Thymus (tissue), 11 donors: ENCODE measurements around the gene IL1RAPL2. TPM values are rescaled to one million over a fixed set of nuclear protein-coding genes. Genes with fewer than 3 reads are reported as not detected.

Experiments used
- DNase-seq, 9 donors: peaks; one replicate each; pipeline ENCODE4 v3.0.0-alpha.2; 2013; ENCODE audit warnings: low spot score in 9 of 9, low read depth in 6 of 9, missing footprints in 1 of 9
- H3K27ac ChIP-seq, 2 donors: one replicate each; pipeline ENCODE4 v1.5.1; 2013; ENCODE audit warnings: control low read depth in 1 of 2, low read depth in 1 of 2, low read length in 1 of 2, mild to moderate bottlenecking in 1 of 2, moderate library complexity in 1 of 2
- H3K27me3 ChIP-seq, 2 donors: one replicate each; pipeline ENCODE4 v1.5.1; 2013; ENCODE audit warnings: low read length in 1 of 2; ENCODE audit not compliant: control insufficient read depth in 2 of 2, insufficient read depth in 1 of 2
- H3K36me3 ChIP-seq, 2 donors: one replicate each; pipeline ENCODE4 v1.5.1; 2013; ENCODE audit warnings: low read length in 1 of 2, mild to moderate bottlenecking in 1 of 2, moderate library complexity in 1 of 2; ENCODE audit not compliant: control insufficient read depth in 2 of 2, insufficient read depth in 2 of 2
- H3K4me1 ChIP-seq, 2 donors: one replicate each; pipeline ENCODE4 v1.5.1; 2013; ENCODE audit warnings: low read length in 2 of 2; ENCODE audit not compliant: control insufficient read depth in 2 of 2, insufficient read depth in 2 of 2
- H3K4me3 ChIP-seq, 2 donors: one replicate each; pipeline ENCODE4 v1.5.1; 2013; ENCODE audit warnings: low read length in 2 of 2, control low read depth in 1 of 2, mild to moderate bottlenecking in 1 of 2
- H3K9me3 ChIP-seq, 2 donors: one replicate each; pipeline ENCODE4 v1.5.1; 2013; ENCODE audit warnings: low read length in 1 of 2, mild to moderate bottlenecking in 1 of 2; ENCODE audit not compliant: control insufficient read depth in 2 of 2, insufficient read depth in 1 of 2
- WGBS: extraction: QIAGEN DNeasy Blood & Tissue Kit; methylation state at CpG from one replicate; pipeline ENCODE4 v1.1.7; 2013; 5-methylcytosine and 5-hydroxymethylcytosine counted together
- polyA plus RNA-seq: library from polyadenylated mRNA; stranded (reverse); fragments of 200-250 nt; gene quantifications from one replicate; pipeline ENCODE4 v1.2.3, GENCODE V29; 2013
- total RNA-seq: library from RNA; stranded (reverse); fragments of 120-200 nt; gene quantifications from one replicate; pipeline ENCODE4 v1.2.4, GENCODE V29; 2013
- donor health status: healthy.

Gene IL1RAPL2
- total and polyA plus RNA-seq, 2 donors: 0.38 TPM; not detected in 1

- WGBS: 84% methylated on average over 2 of the region's 2 CpGs
Observed at GRCh38 chrX:105121186-105121585, 555.2 kb downstream of the IL1RAPL2 start.

GRCh38 chrX:105126201-105126600 is 560.2 kb downstream of the IL1RAPL2 start:
- Histone ChIP-seq H3K27ac (no peak overlapping the region), H3K4me1 (no peaks in the 10 kb centered on the region), H3K27me3 (no peaks in the 10 kb centered on the region), H3K36me3 (no peaks in the 10 kb centered on the region), H3K9me3 (no peaks in the 10 kb centered on the region), H3K4me3 (no peak overlapping the region)
- no peak for DNase-seq

More at GRCh38 chrX:105121186-105121585, 555.2 kb downstream of the IL1RAPL2 start:
- DNase-seq: no peak
- H3K4me1 ChIP-seq: no peaks in the 10 kb centered on the region
- H3K4me3 ChIP-seq: no peak overlapping the region
- no peaks in the 10 kb centered on the region for H3K36me3 ChIP-seq
- H3K27ac ChIP-seq: no peak overlapping the region
- no peaks in the 10 kb centered on the region for H3K9me3 ChIP-seq
- H3K27me3 ChIP-seq: no peaks in the 10 kb centered on the region

- Histone ChIP-seq H3K4me1 (no peaks in the 10 kb centered on the region), H3K36me3 (no peaks in the 10 kb centered on the region), H3K27ac (no peak overlapping the region), H3K9me3 (no peaks in the 10 kb centered on the region), H3K27me3 (no peaks in the 10 kb centered on the region), H3K4me3 (no peak overlapping the region)
- no peak for DNase-seq
Observed at GRCh38 chrX:105134273-105134672, 568.3 kb downstream of the IL1RAPL2 start.

DNA sequence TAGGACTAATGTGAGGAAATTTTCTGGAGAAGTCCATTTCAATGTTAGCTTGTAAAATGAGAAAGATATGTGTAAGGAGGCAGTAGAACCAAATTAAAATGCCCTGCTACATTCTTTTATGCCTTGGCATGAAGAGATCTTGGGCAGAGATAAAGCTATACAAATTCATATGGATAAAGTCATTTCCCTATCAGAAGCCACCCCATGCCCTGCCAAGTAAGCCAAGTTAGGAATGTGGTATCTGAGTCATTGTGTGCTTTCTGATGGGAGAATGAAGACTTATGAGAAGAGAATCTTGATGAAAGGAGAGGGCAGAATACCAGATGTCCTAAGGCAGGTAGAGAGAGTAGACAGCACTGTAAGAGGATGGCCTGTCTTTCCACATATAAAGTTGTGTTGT is 570.8 kb downstream of the IL1RAPL2 start:
- Histone ChIP-seq H3K4me1 (no peaks in the 10 kb centered on the region), H3K27ac (no peak overlapping the region), H3K27me3 (no peaks in the 10 kb centered on the region), H3K4me3 (no peak overlapping the region), H3K36me3 (no peaks in the 10 kb centered on the region), H3K9me3 (no peaks in the 10 kb centered on the region)
- DNase-seq: no peak

- no peak for DNase-seq
- Histone ChIP-seq H3K9me3 (no peaks in the 10 kb centered on the region), H3K4me1 (no peaks in the 10 kb centered on the region), H3K36me3 (no peaks in the 10 kb centered on the region), H3K27me3 (no peaks in the 10 kb centered on the region), H3K27ac (no peak overlapping the region), H3K4me3 (no peak overlapping the region)
- WGBS: 97% methylated on average over 1 of the region's 1 CpG
Observed at GRCh38 chrX:105150036-105150435, 584.0 kb downstream of the IL1RAPL2 start.

GRCh38 chrX:105150557-105150956 is 584.6 kb downstream of the IL1RAPL2 start:
- Histone ChIP-seq H3K27ac (no peak overlapping the region), H3K36me3 (no peaks in the 10 kb centered on the region), H3K27me3 (no peaks in the 10 kb centered on the region), H3K4me3 (no peak overlapping the region), H3K9me3 (no peaks in the 10 kb centered on the region), H3K4me1 (no peaks in the 10 kb centered on the region)
- DNase-seq: no peak
- WGBS: 37% methylated on average over 4 of the region's 4 CpGs

DNA sequence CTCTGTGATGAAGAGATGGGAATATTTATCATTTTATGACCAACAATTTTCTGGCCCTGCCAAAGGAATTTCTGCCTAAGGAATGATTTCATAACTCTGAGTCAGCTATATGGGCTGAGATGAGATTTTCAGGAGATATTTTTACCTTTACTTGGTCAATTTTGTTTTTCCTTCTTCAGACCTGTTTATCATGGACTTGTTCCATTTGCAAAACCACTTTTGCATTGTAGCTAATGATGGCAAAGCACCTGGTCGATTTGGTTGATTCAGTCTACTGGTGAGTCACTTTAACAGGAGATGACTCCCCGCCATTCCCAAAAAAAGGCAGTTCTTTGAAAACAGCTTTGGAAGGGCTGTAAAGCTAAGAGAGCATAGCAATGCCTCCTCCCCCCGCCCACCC is 601.2 kb downstream of the IL1RAPL2 start:
- Histone ChIP-seq H3K27me3 (no peaks in the 10 kb centered on the region), H3K27ac (no peak overlapping the region), H3K36me3 (no peaks in the 10 kb centered on the region), H3K4me1 (no peaks in the 10 kb centered on the region), H3K4me3 (no peak overlapping the region), H3K9me3 (no peaks in the 10 kb centered on the region)
- WGBS: 88% methylated on average over 3 of the region's 3 CpGs
- DNase-seq: no peak

DNA sequence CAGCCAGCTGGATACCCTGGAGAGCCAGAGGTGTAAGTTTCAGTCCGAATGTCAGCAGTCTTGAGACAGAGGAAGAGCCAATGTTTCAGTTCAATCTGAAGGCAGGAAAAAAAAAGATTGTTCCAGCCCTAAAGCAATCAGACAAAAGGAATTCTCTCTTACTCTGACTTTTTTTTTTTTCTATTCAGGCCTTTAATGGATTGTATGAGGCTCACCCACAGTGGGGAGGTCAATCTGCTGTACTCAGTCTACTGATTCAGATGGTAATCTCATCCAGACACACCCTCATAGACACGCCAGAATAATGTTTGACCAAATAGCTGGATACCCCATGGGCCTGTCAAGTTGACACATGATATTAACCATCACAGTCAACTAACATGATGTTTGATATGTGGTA is 602.6 kb downstream of the IL1RAPL2 start:
- Histone ChIP-seq H3K27me3 (no peaks in the 10 kb centered on the region), H3K9me3 (no peaks in the 10 kb centered on the region), H3K36me3 (no peaks in the 10 kb centered on the region), H3K27ac (no peak overlapping the region), H3K4me3 (no peak overlapping the region), H3K4me1 (no peaks in the 10 kb centered on the region)
- DNase-seq: no peak
- 82% methylated on average over 2 of the region's 2 CpGs for WGBS

DNA sequence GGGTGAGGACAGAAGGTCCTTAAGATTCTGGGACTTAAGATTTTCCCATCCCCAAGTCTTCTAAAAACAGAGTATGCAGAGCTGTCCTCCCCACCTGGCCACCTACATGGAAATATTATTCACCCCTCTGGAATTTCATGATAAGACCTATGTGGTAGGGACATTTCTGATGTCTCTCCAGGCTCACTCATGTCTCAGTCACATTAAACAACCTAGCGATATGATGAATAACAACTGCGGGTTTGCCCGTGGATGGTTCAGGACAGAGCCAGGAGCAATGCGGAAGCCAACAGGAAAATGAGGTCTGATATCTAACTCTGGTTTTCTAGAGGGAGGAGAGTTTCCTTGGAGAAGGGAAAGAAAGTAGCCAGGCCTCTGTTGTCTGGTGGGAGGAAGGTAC is 607.1 kb downstream of the IL1RAPL2 start:
- no peaks in the 10 kb centered on the region for H3K9me3 ChIP-seq
- WGBS: 96% methylated on average over 4 of the region's 4 CpGs
- no peaks in the 10 kb centered on the region for H3K4me1 ChIP-seq
- H3K27ac ChIP-seq: no peak overlapping the region
- H3K36me3 ChIP-seq: no peaks in the 10 kb centered on the region
- no peaks in the 10 kb centered on the region for H3K27me3 ChIP-seq
- no peak overlapping the region for H3K4me3 ChIP-seq
- DNase-seq: no peak

GRCh38 chrX:105179644-105180043 is 613.6 kb downstream of the IL1RAPL2 start:
- Histone ChIP-seq H3K27me3 (no peaks in the 10 kb centered on the region), H3K27ac (no peak overlapping the region), H3K4me3 (no peak overlapping the region), H3K36me3 (no peaks in the 10 kb centered on the region), H3K9me3 (no peaks in the 10 kb centered on the region), H3K4me1 (no peaks in the 10 kb centered on the region)
- 88% methylated on average over 3 of the region's 3 CpGs for WGBS
- DNase-seq: no peak
